ENCODE data around the gene ADGRA3.
"Not testable (repeated sequence)": the region's sequence is repeated elsewhere in the genome, so short reads cannot be mapped to it uniquely, and the experiment has no call there.

ADGRA3 gene

GRCh38 chr4:22439947-22440346 lies 75.9 kb downstream of the ADGRA3 start:
- no peak for DNase-seq (ENCODE audit: low spot score)

GRCh38 chr4:22435652-22436051 lies 80.2 kb downstream of the ADGRA3 start:
- DNase-seq (ENCODE audit: low spot score), result no peak

- DNase-seq (ENCODE audit: low spot score), result peak; percentile 42
These were observed 81.0 kb downstream of the ADGRA3 start for GRCh38 chr4:22434895-22435294.

- no peak for DNase-seq (ENCODE audit: low spot score)
These were observed 85.2 kb downstream of the ADGRA3 start for GRCh38 chr4:22430626-22431025.

- DNase-seq (ENCODE audit: low spot score), result no peak
These were observed 87.4 kb downstream of the ADGRA3 start for GRCh38 chr4:22428441-22428840.

- DNase-seq (ENCODE audit: low spot score), result no peak
These were observed 88.2 kb downstream of the ADGRA3 start for GRCh38 chr4:22427675-22428074.

GRCh38 chr4:22420291-22420690 lies 95.6 kb downstream of the ADGRA3 start:
- DNase-seq (ENCODE audit: low spot score), result no peak

GRCh38 chr4:22417408-22417807 lies 98.5 kb downstream of the ADGRA3 start:
- DNase-seq (ENCODE audit: low spot score), result no peak

GRCh38 chr4:22416403-22416802 lies 99.5 kb downstream of the ADGRA3 start:
- DNase-seq (ENCODE audit: low spot score), result no peak

GRCh38 chr4:22414833-22415232 lies 101.0 kb downstream of the ADGRA3 start:
- no peak for DNase-seq (ENCODE audit: low spot score)

- DNase-seq (ENCODE audit: low spot score), result no peak
These were observed 102.4 kb downstream of the ADGRA3 start for GRCh38 chr4:22413471-22413870.

- no peak for DNase-seq (ENCODE audit: low spot score)
These were observed 103.9 kb downstream of the ADGRA3 start for GRCh38 chr4:22412013-22412412.

GRCh38 chr4:22410645-22411247 lies 105.1 kb downstream of the ADGRA3 start:
- peak; percentile 17 for DNase-seq (ENCODE audit: low spot score)

- DNase-seq (ENCODE audit: low spot score), result no peak
These were observed 107.4 kb downstream of the ADGRA3 start for GRCh38 chr4:22408474-22408873.

GRCh38 chr4:22407361-22407760 lies 108.5 kb downstream of the ADGRA3 start:
- no peak for DNase-seq (ENCODE audit: low spot score)

GRCh38 chr4:22398671-22399070 lies 117.2 kb downstream of the ADGRA3 start:
- no peak for DNase-seq (ENCODE audit: low spot score)

GRCh38 chr4:22391551-22391950 lies 124.3 kb downstream of the ADGRA3 start:
- no peak for DNase-seq (ENCODE audit: low spot score)

- DNase-seq (ENCODE audit: low spot score), result peak; percentile 65
These were observed 126.5 kb downstream of the ADGRA3 start for GRCh38 chr4:22389240-22389870.

GRCh38 chr4:22385611-22386011 lies 130.3 kb downstream of the ADGRA3 start:
- DNase-seq (ENCODE audit: low spot score), result no peak

GRCh38 chr4:22384154-22384553 lies 131.7 kb downstream of the ADGRA3 start:
- DNase-seq (ENCODE audit: low spot score), result no peak

- DNase-seq (ENCODE audit: low spot score), result not testable (repeated sequence)
These were observed 133.7 kb downstream of the ADGRA3 start for GRCh38 chr4:22382216-22382615.

GRCh38 chr4:22372986-22373385 lies 142.9 kb downstream of the ADGRA3 start:
- no peak for DNase-seq (ENCODE audit: low spot score)

GRCh38 chr4:22369901-22370562 lies 145.8 kb downstream of the ADGRA3 start:
- no peak for DNase-seq (ENCODE audit: low spot score)

GRCh38 chr4:22363787-22364186 lies 152.1 kb downstream of the ADGRA3 start:
- no peak for DNase-seq (ENCODE audit: low spot score)
